Fibroblast of lung (primary cell): Measurements from ENCODE around the gene RASSF5. TPM values are rescaled to one million over a fixed set of nuclear protein-coding genes. Genes with fewer than 3 reads are reported as not detected.

Source experiments
- DNase-seq, 2 donors: peaks; one replicate each; pipeline versions ENCODE4 v3.0.0 to v3.0.0-alpha.2; 2010; ENCODE audit warnings: low read depth in 2 of 2
- H2AFZ ChIP-seq: 2 replicates; pipeline ENCODE4 v1.5.1; 2012; ENCODE audit warnings: low read length, control low read depth, inconsistent platforms
- H3K27ac ChIP-seq: 2 replicates; pipeline ENCODE4 v1.5.1; 2011; ENCODE audit warnings: low read length, control low read depth; ENCODE audit not compliant: insufficient read depth
- H3K27me3 ChIP-seq: 2 replicates; pipeline ENCODE4 v1.5.1; 2011; ENCODE audit warnings: mild to moderate bottlenecking, low read length; ENCODE audit not compliant: control insufficient read depth, insufficient read depth
- H3K36me3 ChIP-seq: 2 replicates; pipeline ENCODE4 v1.5.1; 2011; ENCODE audit warnings: low read length; ENCODE audit not compliant: control insufficient read depth, insufficient read depth
- H3K4me1 ChIP-seq: 2 replicates; pipeline ENCODE4 v1.5.1; 2011; ENCODE audit warnings: low read length; ENCODE audit not compliant: control insufficient read depth, insufficient read depth; ENCODE audit errors: extremely low read depth
- H3K4me2 ChIP-seq: 2 replicates; pipeline ENCODE4 v1.5.1; 2011; ENCODE audit warnings: low read length, control low read depth; ENCODE audit not compliant: insufficient read depth; ENCODE audit errors: extremely low read depth
- H3K4me3 ChIP-seq, 4 experiments: fragments of 200-600 bp in 1 of 4; sonication (generic) in 1 of 4; replicated peaks in 1 of 4; 2 replicates each; pipeline ENCODE4 v1.5.1; 2011 to 2016; ENCODE audit warnings: low read length in 4 of 4, low read depth in 3 of 4, mild to moderate bottlenecking in 3 of 4, control low read depth in 2 of 4, inconsistent platforms in 1 of 4, mixed read lengths in 1 of 4; ENCODE audit not compliant: insufficient read depth in 1 of 4; ENCODE audit errors: control extremely low read depth in 1 of 4
- H3K79me2 ChIP-seq: 2 replicates; pipeline ENCODE4 v1.5.1; 2012; ENCODE audit warnings: mild to moderate bottlenecking, low read length, inconsistent platforms; ENCODE audit not compliant: control insufficient read depth, insufficient read depth
- H3K9ac ChIP-seq: 2 replicates; pipeline ENCODE4 v1.5.1; 2011; ENCODE audit warnings: mild to moderate bottlenecking, low read length, control low read depth; ENCODE audit not compliant: insufficient read depth
- H3K9me3 ChIP-seq: 2 replicates; pipeline ENCODE4 v1.5.1; 2012; ENCODE audit warnings: low read depth, low read length; ENCODE audit not compliant: control insufficient read depth, insufficient read depth
- H4K20me1 ChIP-seq: 2 replicates; pipeline ENCODE4 v1.5.1; 2011; ENCODE audit warnings: low read length; ENCODE audit not compliant: control insufficient read depth, insufficient read depth; ENCODE audit errors: extremely low read depth
- CTCF ChIP-seq, 2 donors: IDR thresholded peaks in 1 of 2; conservative IDR thresholded peaks in 1 of 2; 1 replicate in 1 of 2; 2 replicates in 1 of 2; pipeline ENCODE4 v1.5.1; 2011 to 2012; ENCODE audit warnings: low read length in 2 of 2, control low read depth in 1 of 2, inconsistent platforms in 1 of 2, low read depth in 1 of 2, mild to moderate bottlenecking in 1 of 2
- EZH2 ChIP-seq: IDR thresholded peaks from 2 replicates; pipeline ENCODE4 v1.5.1; 2012; ENCODE audit warnings: low read length, control low read depth, mild to moderate bottlenecking; ENCODE audit errors: missing control alignments
- polyA plus RNA-seq, 2 donors: library from polyadenylated mRNA; depleted of rRNA in 1 of 2; stranded (reverse) in 1 of 2; unstranded in 1 of 2; fragments of >200 nt; gene quantifications; 2 replicates each; pipeline ENCODE4 v1.2.1, GENCODE V29; 2011 to 2012; ENCODE audit warnings: missing spikeins in 1 of 2
- total RNA-seq: library from RNA; depleted of rRNA; stranded (reverse); fragments of >200 nt; gene quantifications from 2 replicates; pipeline ENCODE4 v1.2.1, GENCODE V29; 2014

The RASSF5 gene
- total and polyA plus RNA-seq, 2 donors (not counting 1 experiment from before 2014, with no cell fraction given) = 1.3 to 3.0 TPM

- no peak overlapping the region for H3K9ac ChIP-seq
- H3K9me3 ChIP-seq = no peaks in the 10 kb centered on the region
- H3K4me2 ChIP-seq = no peak overlapping the region
- peaks cover 16% of the 10 kb centered on the region for H3K4me1 ChIP-seq
- H2AFZ ChIP-seq = no peak overlapping the region
- DNase-seq = peak; percentile 43 to 76
- peak; percentile 84 to 87 for TF ChIP-seq CTCF (conservative IDR thresholded peaks at IDR 0.05 in 1 of 2, IDR thresholded peaks at IDR 0.05 in 1 of 2; ENCODE audit: low read depth in 1 of 2, low read length in 2 of 2)
- no peak for TF ChIP-seq EZH2
- no peaks in the 10 kb centered on the region for H3K79me2 ChIP-seq
- no peaks in the 10 kb centered on the region for H3K27me3 ChIP-seq
- no peaks in the 10 kb centered on the region for H4K20me1 ChIP-seq
- no peak overlapping the region for H3K27ac ChIP-seq
- no peak overlapping the region for H3K4me3 ChIP-seq
- peaks cover 5% of the 10 kb centered on the region for H3K36me3 ChIP-seq
These were observed 45.5 kb upstream of the RASSF5 start for GRCh38 chr1:206461602-206462455.

- Histone ChIP-seq H3K9me3 (no peaks in the 10 kb centered on the region), H3K9ac (no peak overlapping the region), H3K36me3 (peaks cover 5% of the 10 kb centered on the region), H4K20me1 (no peaks in the 10 kb centered on the region), H3K27ac (no peak overlapping the region), H3K27me3 (no peaks in the 10 kb centered on the region), H3K4me1 (peaks cover 9% of the 10 kb centered on the region), H3K4me2 (no peak overlapping the region), H2AFZ (no peak overlapping the region), H3K4me3 (no peak overlapping the region), H3K79me2 (no peaks in the 10 kb centered on the region)
- no peak for TF ChIP-seq EZH2
- TF ChIP-seq CTCF (conservative IDR thresholded peaks at IDR 0.05 in 1 of 2, IDR thresholded peaks at IDR 0.05 in 1 of 2; ENCODE audit: low read depth in 1 of 2, low read length in 2 of 2) = no peak
- no peak for DNase-seq
These were observed 44.2 kb upstream of the RASSF5 start for GRCh38 chr1:206463137-206463536.

- DNase-seq = no peak
- Histone ChIP-seq H2AFZ (no peak overlapping the region), H3K4me2 (no peak overlapping the region), H3K36me3 (peaks cover under 1% of the 10 kb centered on the region), H3K9ac (no peak overlapping the region), H3K27me3 (no peaks in the 10 kb centered on the region), H3K4me1 (peaks cover 9% of the 10 kb centered on the region), H3K27ac (no peak overlapping the region), H4K20me1 (no peaks in the 10 kb centered on the region), H3K4me3 (no peak overlapping the region), H3K9me3 (no peaks in the 10 kb centered on the region), H3K79me2 (no peaks in the 10 kb centered on the region)
- TF ChIP-seq CTCF (conservative IDR thresholded peaks at IDR 0.05 in 1 of 2, IDR thresholded peaks at IDR 0.05 in 1 of 2; ENCODE audit: low read depth in 1 of 2, low read length in 2 of 2) = no peak
- TF ChIP-seq EZH2 = no peak
These were observed 43.4 kb upstream of the RASSF5 start for GRCh38 chr1:206463911-206464310.
